Fibroblast of upper back skin (primary cell): ENCODE results near the gene MGMT.

ENCODE experiments used
- DNase-seq: peaks from one replicate; pipeline ENCODE4 v3.0.0-alpha.2; 2013

MGMT gene

DNA sequence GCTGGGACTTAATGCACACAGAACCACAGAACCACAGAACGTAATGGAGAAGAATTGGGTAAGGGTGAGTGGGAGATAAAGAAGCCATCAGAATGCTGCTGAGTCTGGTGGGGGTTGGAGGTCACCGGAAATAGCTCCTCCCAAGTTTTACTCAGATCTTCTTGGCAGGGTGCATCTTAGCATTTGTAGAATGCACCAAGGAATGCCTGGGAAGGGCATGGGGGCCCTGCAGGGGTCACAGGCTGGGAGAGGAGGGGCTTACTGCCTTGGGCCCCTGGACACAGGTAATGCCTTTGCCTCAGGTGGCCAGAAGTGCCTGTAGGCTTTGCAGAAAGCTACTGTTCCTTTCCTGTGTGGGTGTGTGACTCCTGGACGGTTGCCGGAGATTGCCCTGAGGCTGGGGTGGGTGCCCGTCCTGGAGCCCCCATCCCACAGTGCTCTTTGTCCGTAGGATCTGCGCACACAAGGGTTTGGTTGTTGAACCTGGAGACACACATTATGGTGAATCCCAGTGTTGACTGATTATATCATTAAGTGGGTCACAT is 55.1 kb downstream of the MGMT start:
- no peak for DNase-seq

DNA sequence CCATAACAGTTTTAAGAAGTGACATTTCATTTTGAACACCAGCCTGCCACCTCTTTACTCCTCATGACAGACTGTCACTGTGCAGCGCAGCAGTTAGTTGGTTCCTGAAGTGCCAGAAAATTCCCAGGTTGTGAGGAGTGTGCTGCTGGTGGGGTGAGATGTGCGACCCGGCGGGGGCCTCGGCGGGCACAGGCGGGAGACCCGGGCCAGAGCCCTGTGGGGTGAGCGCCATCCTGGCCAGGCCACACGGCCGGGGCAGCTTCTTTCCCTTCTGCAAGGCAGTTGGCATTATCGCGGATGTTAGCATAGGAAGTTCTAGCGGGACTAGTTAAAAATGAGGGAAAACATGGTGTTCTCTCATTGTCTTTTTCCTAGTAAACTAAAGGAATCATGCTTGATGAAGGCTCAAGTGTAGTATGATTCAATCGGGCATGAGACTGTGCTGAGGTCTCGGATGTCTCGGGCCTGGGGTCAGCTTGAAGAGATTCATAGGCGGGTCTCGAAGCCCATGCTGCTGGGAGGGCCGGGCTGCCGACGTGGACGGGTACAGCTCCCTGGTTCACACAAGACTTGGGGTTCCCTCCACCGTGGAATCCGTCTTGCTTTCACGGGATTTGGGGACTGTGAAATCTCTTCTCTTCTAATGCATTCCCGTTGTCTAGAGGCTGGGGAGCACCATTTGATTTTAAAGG is 56.1 kb downstream of the MGMT start:
- DNase-seq, result no peak

DNA sequence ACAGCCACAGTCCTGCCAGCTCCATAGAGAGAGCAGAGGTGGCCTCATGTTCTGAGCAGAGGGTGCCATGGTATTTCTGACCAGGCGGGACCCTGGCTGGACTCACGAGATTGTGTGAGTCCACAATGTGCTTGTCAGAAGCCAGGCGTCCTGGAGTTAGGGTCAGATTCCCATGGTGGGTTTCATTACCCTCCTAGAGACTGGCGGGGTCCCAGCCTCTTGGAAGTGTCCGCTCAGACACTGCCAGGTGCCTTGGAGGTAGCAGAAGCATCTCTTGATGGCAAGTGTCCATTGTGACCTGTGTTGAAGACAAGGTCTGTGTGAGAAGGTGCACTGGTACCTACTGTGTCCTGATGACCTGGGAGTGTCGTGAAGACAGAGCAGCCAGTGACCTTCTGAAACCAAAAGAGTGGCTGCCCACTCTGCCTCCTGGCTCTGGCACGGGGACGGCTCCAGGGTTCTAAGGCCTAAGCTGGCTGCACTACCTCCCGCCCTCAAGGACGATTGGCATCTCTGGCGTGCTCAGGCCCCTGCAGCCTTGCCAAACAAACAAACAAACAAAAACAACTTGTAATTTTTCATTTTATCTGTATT is 56.8 kb downstream of the MGMT start:
- no peak for DNase-seq

DNA sequence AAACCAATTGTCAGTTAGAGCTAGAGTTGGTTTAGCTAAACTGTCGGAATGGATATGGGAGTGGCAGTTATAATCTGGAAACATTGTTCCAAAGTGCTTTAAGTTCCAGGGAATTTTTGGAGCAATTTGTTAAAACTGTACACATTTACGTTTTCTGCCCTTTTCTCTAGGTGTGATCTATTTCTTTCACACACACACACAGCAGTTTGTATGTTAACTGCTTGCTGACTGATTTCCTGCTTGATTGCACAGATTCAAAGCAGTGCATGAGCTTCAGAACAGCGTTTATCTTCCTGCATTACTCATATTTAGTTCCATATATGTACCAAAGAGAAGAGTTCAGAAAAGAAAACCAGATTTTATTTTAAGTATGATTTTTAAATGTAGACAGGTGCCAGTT is 57.9 kb downstream of the MGMT start:
- DNase-seq, result no peak

DNA sequence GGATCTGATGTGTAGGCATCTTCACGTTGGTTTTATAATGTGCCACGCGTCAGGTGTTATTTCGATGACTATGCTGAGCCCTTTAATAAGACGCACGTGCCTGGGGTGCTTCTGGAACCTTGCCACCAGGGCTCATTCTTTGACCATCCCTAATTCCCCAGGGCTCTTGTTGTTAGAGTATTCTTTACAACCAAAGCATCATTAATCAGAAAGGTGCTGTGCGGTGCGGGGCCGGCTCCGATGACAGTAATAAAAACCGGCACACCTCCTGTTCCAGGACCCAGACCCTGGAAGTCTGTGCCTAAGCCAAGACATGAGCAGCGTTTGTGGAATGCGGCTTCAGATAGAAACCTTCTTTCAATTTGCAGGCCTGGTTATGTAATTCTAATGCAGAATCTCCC is 58.4 kb downstream of the MGMT start:
- peak; percentile 81 for DNase-seq

DNA sequence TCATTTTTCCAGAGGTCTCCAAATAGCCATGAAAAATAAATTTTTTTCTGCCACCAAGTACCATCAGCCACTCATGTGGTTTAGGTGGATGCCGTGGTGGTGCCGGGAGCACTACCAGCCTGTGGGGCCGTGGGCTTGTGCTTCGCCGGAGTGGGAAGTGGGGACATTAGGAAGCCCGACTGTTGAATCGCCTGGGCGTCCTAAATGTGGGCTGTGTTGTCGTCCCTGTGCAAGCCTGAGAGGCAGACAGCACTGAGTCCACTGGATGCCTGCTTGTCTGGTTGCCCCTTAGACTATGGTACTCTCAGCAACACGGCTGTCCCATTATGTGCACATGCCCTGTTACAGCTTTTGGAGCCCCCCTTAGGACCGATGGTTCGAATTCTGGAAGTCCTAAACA is 59.9 kb downstream of the MGMT start:
- no peak for DNase-seq

DNA sequence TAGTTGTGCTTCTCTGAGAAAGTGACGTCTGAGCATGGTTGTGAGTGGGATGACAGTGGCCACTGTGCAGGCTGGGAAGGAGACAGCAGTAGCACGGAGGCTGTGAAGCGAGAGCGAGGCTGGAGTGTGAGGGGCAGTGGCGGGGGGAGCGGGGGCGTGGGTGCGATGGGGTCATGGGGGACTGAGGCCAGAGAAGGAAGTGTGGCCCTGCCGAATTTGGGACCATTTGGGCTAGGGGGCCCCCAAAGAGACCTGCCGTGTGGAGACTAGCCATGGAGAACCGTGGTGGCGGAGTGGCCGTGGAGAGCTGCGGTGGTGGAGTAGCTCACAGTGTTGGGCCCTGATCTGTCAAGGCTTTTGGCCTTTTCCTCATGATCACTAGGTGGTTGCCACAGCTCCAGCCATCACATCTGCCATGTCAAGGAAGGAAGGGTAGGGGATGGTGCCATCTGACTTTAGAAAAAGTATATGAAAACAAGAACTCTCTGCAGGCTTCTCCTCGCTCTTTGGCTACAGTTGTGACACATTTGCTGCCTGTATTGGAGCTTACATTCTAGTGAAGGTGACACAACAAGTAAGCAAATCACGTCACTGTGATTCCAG is 61.4 kb downstream of the MGMT start:
- DNase-seq, result no peak

DNA sequence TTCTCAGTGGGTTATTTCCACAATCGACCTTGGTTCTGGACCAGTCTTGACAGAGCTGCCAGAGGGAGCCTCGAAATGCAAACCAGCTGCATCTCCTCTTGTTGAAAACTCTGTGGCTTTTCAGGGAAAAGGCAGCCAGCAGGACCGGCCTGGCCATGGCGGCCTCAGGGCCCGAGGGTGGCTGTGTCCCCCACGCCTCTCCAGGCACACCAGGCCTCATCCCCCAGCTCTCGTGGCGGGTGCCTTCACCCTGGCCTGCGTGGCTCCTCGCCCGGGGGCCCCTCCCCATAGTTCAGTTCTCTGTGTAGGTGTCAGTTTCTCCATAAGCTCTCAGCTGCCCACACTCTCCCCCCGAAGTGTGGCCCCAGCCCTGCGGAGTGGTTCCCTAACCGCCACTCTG is 63.5 kb downstream of the MGMT start:
- DNase-seq, result peak; percentile 7

DNA sequence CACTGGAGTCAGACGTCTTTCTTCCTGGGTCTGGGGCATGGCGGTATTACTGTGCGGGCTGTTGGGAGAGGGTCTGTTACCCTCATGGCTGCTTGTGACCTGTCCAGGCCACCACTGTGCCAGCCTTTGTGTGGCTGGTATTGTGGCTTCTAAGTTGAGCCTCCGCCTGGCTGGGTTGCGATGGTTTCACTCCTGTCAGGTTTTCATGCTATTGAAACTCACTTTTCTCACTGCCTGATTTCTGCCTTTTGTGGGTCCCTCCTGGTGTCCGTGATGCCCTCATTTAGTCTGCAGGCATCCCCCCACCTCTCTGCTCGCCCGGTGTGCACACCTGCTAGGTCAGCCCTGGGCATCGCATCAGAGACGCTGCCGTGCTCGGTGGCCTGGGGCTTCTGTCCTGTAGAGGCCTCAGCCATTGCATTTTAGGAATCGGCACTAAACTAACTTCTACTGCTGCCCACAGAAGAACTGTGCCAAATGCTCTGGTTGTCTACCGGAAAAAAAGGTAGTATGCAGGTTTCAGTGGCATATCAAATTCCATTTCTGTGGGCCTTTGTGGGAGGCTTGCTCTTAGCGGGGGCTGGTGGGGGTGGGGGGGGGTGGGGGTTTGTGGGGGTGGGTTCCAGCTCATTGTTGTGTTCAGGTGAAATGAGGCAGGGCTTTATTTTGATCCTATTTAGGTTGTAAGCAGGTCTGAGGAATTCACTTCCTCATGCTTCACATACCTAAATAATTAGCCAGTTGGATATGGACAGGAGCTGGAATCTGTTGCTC is 64.3 kb downstream of the MGMT start:
- DNase-seq, result peak; percentile 74

DNA sequence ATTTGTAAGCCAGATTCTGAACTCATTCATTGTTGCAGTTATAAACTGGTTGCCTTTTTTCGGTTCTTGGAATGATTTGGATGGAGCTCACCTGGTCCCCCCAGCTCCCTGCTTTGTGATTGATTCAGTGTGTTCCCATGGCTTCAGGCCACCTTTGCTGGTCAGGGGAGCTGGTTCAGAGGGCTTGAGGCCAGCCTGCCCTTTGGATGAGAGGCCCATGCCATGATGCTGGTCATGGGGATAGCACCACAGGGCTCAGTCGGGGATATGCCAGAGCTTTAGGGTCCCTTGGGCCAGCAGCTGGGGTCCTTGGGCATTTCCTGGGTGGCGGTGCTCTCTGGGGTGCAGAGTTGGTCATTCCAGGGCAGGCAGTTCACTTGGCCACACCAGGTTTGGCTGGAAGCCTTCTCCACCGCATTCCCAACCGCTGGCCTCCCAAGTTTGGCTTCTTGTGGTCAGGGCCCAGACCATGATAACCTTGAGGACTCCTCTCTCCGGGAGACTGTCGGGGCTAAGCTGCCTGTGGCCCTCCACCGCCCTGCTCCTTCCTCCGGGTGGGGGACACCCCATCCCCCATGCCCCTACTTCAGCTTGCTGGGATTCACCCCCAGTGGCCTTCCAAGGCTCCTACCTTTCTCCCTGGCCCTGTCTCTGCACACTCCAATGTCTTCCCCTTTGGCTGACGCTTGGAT is 65.1 kb downstream of the MGMT start:
- DNase-seq, result peak; percentile 45

DNA sequence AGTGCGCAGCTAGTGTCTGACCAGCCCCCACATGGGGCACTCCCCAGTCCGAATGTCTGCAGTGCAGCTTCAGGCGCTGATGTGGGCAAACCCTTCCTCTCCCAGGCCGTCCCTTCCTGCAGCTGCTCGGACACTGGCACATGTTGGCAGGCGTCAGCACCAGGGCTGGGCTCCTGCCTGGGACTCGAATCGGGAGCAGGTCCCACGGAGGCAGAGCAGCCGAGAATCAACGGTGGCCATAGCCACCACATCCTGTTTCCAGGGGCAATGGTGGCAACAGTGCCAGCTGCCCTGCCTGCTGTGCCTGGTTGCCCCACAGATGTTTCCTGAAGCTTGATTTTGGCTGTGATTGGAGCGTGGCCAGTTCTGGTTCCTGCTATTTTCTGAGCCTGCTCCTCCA is 65.8 kb downstream of the MGMT start:
- DNase-seq, result no peak

DNA sequence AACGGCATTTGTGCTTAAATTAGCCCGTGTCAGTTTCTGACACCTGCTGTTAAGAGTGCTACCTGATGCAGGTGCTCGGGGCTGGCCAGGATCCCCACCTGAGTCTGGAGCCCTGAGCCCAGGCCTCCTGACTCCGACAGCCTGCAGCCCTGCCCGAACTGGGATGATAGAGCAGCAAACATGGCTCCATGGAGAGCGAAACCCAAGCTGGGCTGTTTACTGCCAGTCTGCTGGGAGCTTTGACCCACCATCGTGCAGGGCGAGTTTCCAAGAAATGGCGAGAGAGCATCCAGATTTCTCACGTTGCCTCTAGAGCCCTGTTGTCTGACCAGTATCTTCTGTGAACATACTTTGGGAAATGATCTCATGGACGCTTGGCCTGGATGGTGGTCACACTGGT is 66.2 kb downstream of the MGMT start:
- DNase-seq, result no peak

DNA sequence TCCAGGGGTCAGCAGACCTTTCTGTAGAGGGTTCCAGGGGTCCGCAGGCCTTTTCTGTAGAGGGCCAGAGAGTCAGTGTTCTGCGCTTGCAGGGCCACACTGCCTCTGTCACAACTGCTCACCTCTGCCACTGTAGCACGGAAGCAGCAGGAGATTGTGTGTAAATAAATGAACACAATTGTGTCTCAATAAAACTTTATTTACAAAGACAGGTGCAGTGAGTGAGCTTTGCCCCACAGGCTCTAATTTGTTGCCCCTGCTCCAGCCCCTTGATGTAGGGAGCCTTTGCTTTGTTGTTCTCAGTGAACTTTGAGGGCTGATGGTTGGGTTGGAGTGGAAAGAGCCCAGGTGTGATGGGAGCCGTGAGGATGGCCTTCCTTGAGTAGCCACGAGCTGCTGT is 67.8 kb downstream of the MGMT start:
- DNase-seq, result no peak

DNA sequence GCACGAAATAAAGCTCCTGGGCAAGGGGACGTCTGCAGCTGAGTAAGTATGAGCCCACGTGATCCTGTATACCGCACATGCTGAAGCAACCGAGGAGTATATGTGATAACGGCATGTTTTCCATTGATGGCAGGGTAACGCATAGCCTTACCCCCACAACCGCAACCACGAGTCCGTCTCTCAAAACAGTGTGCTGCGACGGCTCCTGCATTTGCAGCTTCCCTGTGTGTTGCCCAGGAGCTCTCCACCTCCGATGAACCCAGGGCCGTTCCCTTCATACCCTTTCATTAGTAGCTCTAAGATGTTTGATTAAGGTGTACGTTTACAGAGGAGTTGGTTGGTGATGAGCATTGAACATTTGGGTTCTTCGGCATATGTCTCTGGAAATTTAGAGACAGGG is 69.3 kb downstream of the MGMT start:
- DNase-seq, result no peak

DNA sequence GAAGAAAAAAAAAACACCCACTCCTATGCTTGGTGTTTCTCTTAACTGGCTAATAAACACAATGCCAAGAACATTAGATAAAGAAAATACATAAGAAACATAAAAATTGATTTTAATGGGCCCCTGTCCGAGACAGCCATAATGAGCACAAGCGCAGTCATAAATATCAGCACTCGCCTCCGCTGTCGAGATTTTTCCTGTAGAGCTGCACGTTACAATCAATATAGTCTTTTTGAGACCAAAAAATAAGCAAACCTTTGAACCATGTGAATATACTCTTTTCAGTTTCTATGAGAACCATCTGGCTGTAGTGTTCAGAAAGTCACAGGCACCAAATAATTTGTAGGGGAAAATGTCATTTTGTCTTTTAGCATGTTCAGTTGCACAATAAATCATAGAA is 70.1 kb downstream of the MGMT start:
- no peak for DNase-seq

DNA sequence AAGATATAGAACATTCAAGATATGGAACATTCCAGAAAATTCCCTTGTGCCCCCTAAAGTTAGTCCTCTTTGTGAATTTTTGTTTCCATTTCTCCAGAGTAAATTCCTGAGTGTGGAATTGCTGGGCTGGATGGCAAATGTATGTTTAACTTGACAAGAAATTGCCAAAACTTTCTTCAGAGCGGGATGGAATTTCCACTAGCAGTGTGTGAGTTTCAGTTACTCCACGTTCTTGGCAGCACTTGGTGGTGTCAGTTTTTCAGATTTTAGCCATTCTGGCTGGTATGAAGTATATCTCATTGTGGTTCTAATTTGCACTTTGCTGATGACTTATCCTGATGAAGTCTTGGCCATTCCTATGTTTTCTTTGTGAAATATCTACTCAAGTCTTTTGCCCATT is 71.2 kb downstream of the MGMT start:
- DNase-seq, result no peak

DNA sequence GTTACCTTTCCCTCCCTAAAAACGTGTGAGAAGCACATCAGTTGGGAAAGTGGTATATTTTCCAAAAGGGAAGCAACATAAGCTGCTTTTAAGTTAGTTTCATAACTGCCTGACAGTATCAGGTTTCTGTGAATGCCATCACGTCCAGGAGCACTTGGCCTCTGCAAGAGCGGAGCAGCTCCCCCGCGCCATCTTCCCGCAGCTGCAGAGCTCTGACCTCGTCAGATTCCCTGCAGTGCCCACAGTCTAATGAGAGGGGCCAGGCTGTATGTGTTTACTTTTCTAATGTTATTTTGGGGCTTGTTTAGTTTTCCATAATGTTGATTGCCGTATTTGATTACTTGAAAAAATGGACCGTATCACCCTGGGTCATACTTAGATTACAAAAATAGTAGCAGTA is 74.2 kb downstream of the MGMT start:
- no peak for DNase-seq

DNA sequence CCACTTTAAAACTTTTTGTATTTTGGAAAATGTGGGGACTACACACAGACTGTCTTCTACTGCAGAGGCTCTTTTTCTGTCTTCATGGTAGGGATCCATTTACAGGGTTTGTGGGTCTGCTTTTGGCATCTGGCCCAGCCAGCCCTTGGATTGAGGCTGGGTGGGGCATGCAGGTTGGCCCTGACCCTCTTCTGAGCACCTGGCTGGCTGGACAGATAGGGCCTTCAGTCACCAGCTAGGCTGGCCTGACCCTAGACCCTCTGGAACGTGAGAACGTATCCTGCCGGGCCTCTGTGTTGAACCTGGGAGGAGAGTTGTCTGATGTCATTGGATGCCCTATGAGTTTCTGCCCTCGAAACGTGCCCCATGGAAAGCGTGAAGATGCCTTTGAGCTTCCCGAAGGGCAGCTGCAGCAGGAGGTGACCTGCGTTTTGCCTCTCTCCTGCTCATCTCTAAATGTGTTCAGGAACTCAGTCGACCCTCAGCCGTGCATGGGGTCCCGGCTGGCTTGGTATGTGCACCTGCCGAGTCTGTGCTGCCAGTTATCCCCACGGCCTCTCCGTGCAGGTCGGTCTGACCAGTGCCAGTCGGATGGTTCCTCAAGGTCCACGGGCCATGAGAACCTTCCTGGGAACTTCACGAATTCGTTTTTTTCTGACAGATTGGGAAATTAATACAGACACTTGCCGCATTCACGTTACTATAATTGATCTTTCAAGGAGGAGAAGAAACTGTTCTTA is 74.9 kb downstream of the MGMT start:
- DNase-seq, result no peak

DNA sequence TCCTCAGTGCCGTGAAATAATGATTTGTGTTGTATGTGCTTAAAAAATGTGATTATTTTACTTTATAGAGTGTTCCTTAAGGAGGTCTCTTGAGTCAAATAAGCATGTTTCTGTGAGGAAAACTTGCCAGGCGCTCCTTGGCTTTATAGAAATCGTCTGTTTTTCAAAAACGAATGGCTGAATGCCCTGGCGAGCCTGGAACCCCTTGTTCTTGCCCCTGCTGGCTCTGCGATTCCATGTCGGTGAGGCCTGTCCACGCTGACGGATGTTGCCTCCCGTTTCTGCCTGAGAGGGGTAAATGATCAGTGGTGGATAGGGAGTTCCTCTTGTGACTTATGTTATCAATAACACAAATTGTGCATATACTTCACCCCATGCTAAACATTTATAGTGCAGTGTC is 75.5 kb downstream of the MGMT start:
- no peak for DNase-seq

DNA sequence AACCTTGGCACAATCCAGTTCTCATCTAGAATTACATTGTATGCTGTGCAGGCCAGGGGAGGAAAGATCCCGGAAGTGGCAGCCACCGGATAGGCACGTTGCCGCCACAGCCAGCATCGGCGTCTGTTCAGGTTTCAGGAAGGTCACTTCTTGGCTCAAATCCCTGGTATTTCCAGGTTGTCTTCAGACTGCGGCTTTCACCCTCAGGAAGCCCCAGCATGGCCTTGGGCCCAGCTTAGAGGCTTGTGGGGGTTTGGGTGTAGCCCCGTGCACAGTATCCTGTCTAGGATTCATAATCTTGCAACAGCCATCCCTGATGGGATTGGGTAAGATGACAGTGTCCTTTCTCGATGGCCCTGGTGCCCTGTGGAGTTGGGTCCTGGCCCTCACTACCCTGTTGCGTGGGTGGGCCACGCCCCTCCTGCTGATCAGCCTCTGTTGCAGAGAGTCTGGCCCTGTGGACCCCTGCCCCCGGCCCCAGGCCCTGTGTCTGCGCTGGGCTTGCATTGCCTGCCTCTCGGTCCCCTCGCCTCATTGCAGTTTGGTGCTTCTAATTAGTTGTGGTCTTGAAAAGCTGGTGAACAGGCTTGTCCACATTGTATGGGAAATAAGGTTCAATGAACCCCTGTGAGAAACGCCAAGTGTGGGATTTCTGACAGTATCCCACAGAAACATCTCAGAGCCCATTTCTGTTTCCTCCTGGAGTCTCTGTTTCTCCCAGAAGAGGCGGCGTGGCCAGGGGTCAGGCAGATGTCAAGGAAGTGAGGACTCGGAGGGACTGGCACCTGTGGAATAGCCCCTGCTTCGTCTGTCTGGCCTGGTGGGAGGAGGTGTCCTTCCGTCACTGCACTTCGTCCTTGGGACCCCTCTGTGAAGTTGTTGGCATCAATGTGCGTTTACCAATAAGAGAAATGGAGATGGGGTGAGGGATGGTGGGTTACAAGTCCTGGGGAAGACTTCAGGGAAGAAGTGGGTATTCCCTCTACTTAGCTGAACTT is 77.5 kb downstream of the MGMT start:
- no peak for DNase-seq

DNA sequence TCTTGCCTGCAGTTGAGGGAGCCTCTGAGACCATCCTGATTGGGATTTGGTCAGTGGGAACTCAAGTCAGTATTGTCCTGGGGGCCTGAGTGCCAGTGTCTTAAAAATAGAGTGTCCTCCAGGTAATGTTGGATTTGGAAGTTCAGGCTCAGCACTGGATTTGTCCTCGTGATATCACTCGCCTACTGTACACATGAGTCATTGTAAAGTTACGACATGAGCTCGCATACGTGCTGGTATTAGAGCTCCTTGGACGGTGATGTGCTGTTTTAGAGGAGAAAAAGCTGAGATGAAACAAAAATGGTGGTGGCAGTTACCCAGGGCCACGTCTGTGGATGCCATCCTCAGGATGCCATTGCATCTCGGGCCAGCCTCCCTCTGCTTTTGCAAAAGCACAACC is 78.2 kb downstream of the MGMT start:
- DNase-seq, result peak; percentile 15
